Activated naive CD8-positive, alpha-beta T cell treated with anti-CD3 and anti-CD28 coated beads, Interleukin-2, amount 50 U/mL, for 24 hours (primary cell): ENCODE data around the gene MCM8.

ENCODE experiments used
- ATAC-seq: fragments of 150-1000 bp; cut with Tn5 transposase; one replicate; pipeline ENCODE4 v1.10.0; 2021
- DNase-seq: peaks from one replicate; pipeline ENCODE4 v3.0.0; 2021
- H3K27ac Mint-ChIP-seq: one replicate; pipeline ENCODE4 v1.8.0; 2021; ENCODE audit warnings: mild to moderate bottlenecking, mixed read lengths
- H3K27me3 Mint-ChIP-seq: one replicate; pipeline ENCODE4 v1.8.0; 2021; ENCODE audit warnings: mixed read lengths
- H3K36me3 Mint-ChIP-seq: one replicate; pipeline ENCODE4 v1.8.0; 2021; ENCODE audit warnings: low read depth, mixed read lengths
- H3K4me1 Mint-ChIP-seq: one replicate; pipeline ENCODE4 v1.8.0; 2021; ENCODE audit warnings: mixed read lengths
- H3K4me3 Mint-ChIP-seq: one replicate; pipeline ENCODE4 v1.8.0; 2021; ENCODE audit warnings: mild to moderate bottlenecking, moderate library complexity, mixed read lengths
- H3K9me3 Mint-ChIP-seq: one replicate; pipeline ENCODE4 v1.8.0; 2021; ENCODE audit warnings: mixed read lengths

Gene MCM8

GRCh38 chr20:5973172-5973571, 22.7 kb downstream of the MCM8 start:
- ATAC-seq (no peak), DNase-seq (no peak)
- Mint-ChIP-seq H3K36me3 (peaks cover 50% of the 10 kb centered on the region), H3K9me3 (no peaks in the 10 kb centered on the region), H3K4me3 (no peak overlapping the region), H3K27me3 (no peaks in the 10 kb centered on the region), H3K27ac (no peak overlapping the region), H3K4me1 (no peaks in the 10 kb centered on the region)

GRCh38 chr20:5973971-5974370, 23.5 kb downstream of the MCM8 start:
- no peaks in the 10 kb centered on the region for H3K9me3 Mint-ChIP-seq
- H3K4me3 Mint-ChIP-seq: no peak overlapping the region
- H3K27ac Mint-ChIP-seq: no peak overlapping the region
- no peaks in the 10 kb centered on the region for H3K27me3 Mint-ChIP-seq
- peaks cover 52% of the 10 kb centered on the region for H3K36me3 Mint-ChIP-seq
- DNase-seq: no peak
- ATAC-seq: no peak
- H3K4me1 Mint-ChIP-seq: no peaks in the 10 kb centered on the region

DNA sequence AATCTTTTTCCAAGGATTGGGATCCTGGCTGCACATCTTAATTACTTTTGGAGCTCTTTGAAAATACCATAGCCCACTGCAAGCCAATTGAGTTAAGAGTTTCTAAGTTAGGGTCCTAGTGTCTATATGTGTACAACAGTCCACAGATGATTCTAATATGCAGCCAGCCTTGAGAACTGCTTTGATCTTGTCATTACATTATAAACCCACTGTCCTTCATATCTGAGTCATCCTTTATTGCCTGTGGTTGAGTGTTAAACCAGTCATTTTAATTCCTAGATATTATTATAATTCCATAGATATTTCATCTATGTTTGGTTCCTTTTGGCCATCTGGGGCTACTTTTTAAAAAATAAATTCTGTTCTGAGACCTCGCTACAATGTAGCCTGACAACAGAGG, 24.1 kb downstream of the MCM8 start:
- Mint-ChIP-seq H3K27ac (no peak overlapping the region), H3K4me3 (no peak overlapping the region), H3K36me3 (peaks cover 55% of the 10 kb centered on the region), H3K9me3 (no peaks in the 10 kb centered on the region), H3K4me1 (no peaks in the 10 kb centered on the region), H3K27me3 (no peaks in the 10 kb centered on the region)
- no peak for ATAC-seq
- DNase-seq: no peak

GRCh38 chr20:5975778-5976177, 25.3 kb downstream of the MCM8 start:
- ATAC-seq: no peak
- DNase-seq: no peak
- Mint-ChIP-seq H3K27me3 (no peaks in the 10 kb centered on the region), H3K4me1 (no peaks in the 10 kb centered on the region), H3K27ac (no peak overlapping the region), H3K9me3 (no peaks in the 10 kb centered on the region), H3K4me3 (no peak overlapping the region), H3K36me3 (peaks cover 57% of the 10 kb centered on the region)

- Mint-ChIP-seq H3K27me3 (no peaks in the 10 kb centered on the region), H3K4me1 (no peaks in the 10 kb centered on the region), H3K9me3 (no peaks in the 10 kb centered on the region), H3K36me3 (peaks cover 54% of the 10 kb centered on the region), H3K27ac (no peak overlapping the region), H3K4me3 (no peak overlapping the region)
- ATAC-seq (no peak), DNase-seq (no peak)
Observed at GRCh38 chr20:5977223-5977622, 26.8 kb downstream of the MCM8 start.

DNA sequence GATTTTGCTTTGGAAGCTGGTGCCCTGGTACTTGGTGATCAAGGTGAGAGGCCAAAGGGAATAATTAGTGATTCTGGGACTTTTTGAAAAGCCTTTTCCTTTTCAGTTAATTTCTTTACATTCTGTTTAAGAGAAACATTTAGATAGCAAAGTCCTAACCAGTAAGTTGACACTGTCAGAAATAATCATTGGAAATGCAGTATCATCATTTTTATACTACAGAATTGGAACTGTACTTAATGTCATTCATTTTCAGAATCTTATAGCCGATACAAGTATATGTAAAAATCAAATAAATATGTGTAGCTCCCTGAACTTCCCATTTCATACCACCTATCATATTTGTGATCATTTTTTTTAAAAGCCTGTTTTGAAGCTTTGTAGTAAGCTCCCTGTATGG, 27.5 kb downstream of the MCM8 start:
- Mint-ChIP-seq H3K4me1 (no peaks in the 10 kb centered on the region), H3K9me3 (no peaks in the 10 kb centered on the region), H3K36me3 (peaks cover 58% of the 10 kb centered on the region), H3K27me3 (no peaks in the 10 kb centered on the region), H3K27ac (no peak overlapping the region), H3K4me3 (no peak overlapping the region)
- no peak for ATAC-seq
- no peak for DNase-seq

DNA sequence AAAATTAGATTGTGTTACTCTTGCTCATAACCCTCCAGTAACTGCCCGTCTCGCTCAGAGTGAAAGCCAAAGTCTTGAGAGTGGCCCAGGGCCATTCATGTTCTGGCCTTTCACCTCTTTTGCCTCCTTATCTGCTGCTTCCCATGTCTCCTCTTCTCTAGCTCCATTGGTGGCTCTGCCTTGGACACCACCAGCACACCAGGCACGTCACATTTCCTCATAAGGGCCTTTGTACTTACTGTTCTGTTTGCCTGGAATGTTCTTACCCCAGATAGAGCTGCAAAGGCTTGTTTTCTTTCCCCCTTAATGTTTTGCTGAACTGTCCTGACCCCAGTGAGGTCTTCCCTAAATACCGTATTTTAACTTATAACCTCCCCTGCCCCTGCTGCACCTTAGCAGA, 29.3 kb downstream of the MCM8 start:
- Mint-ChIP-seq H3K27ac (no peak overlapping the region), H3K9me3 (no peaks in the 10 kb centered on the region), H3K4me1 (no peaks in the 10 kb centered on the region), H3K36me3 (peaks cover 64% of the 10 kb centered on the region), H3K4me3 (no peak overlapping the region), H3K27me3 (no peaks in the 10 kb centered on the region)
- DNase-seq (no peak), ATAC-seq (no peak)

GRCh38 chr20:5980720-5981538, 30.5 kb downstream of the MCM8 start:
- Mint-ChIP-seq H3K27me3 (no peaks in the 10 kb centered on the region), H3K27ac (no peak overlapping the region), H3K36me3 (peaks cover 63% of the 10 kb centered on the region), H3K4me3 (no peak overlapping the region), H3K4me1 (no peaks in the 10 kb centered on the region), H3K9me3 (no peaks in the 10 kb centered on the region)
- no peak for ATAC-seq
- DNase-seq: no peak

- Mint-ChIP-seq H3K36me3 (peaks cover 60% of the 10 kb centered on the region), H3K27me3 (no peaks in the 10 kb centered on the region), H3K4me1 (peaks cover 2% of the 10 kb centered on the region), H3K27ac (no peak overlapping the region), H3K9me3 (no peaks in the 10 kb centered on the region), H3K4me3 (no peak overlapping the region)
- ATAC-seq (no peak), DNase-seq (no peak)
Observed at GRCh38 chr20:5987383-5987782, 36.9 kb downstream of the MCM8 start.

DNA sequence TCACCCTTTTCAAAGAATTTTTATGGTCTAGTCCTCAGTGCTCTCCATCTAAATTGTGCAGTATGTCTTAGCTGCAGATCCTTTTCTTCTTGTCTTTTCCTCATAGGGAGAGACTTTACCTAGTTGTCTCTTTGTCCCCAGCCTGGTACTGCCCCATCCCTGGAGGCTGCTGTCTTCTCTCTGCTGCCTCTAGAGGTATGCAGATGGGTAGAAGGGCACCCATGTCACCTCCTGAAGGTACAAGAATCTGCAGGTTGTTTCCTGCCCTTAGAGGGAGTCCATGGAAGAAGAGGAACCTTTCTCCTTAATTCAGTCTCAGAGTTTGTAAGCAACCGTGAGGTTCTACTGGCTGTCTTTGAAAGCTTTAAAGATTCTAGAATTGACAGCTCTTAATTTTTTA, 39.1 kb downstream of the MCM8 start:
- Mint-ChIP-seq H3K4me3 (no peak overlapping the region), H3K27ac (no peak overlapping the region), H3K9me3 (no peaks in the 10 kb centered on the region), H3K36me3 (peaks cover 48% of the 10 kb centered on the region), H3K4me1 (peaks cover 2% of the 10 kb centered on the region), H3K27me3 (no peaks in the 10 kb centered on the region)
- ATAC-seq: no peak
- DNase-seq: no peak

- DNase-seq: no peak
- Mint-ChIP-seq H3K9me3 (no peaks in the 10 kb centered on the region), H3K27me3 (no peaks in the 10 kb centered on the region), H3K4me1 (peaks cover 5% of the 10 kb centered on the region), H3K27ac (no peak overlapping the region), H3K4me3 (no peak overlapping the region), H3K36me3 (peaks cover 52% of the 10 kb centered on the region)
- no peak for ATAC-seq
Observed at GRCh38 chr20:5990946-5991345, 40.5 kb downstream of the MCM8 start.

GRCh38 chr20:5991623-5992441, 41.4 kb downstream of the MCM8 start:
- DNase-seq: no peak
- ATAC-seq: no peak
- Mint-ChIP-seq H3K9me3 (no peaks in the 10 kb centered on the region), H3K27ac (no peak overlapping the region), H3K36me3 (peaks cover 47% of the 10 kb centered on the region), H3K4me1 (peaks cover 10% of the 10 kb centered on the region), H3K4me3 (no peak overlapping the region), H3K27me3 (no peaks in the 10 kb centered on the region)

DNA sequence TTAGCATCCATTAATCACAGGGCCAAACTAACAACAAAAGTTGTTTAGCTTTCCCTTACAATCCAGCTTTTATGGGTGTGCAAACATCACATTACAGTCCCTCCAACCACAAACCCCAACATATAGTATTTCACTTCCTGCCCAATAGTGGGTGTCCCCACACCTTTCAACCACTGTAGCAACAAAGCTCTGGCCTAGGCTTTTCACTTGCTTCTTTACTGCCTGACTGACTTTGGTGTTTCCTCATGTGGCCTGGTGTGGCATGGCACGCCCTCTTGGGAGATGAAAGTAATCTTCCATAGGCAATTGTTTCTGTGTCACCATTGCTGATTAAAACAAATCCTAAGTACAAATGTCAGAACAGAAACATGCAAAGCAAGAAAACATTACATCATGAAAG, 46.3 kb downstream of the MCM8 start:
- ATAC-seq (peak; percentile 94), DNase-seq (peak; percentile 22)
- Mint-ChIP-seq H3K4me3 (peak overlapping the region; percentile 23), H3K4me1 (peaks cover 18% of the 10 kb centered on the region), H3K27ac (peak overlapping the region; percentile 69), H3K9me3 (no peaks in the 10 kb centered on the region), H3K36me3 (peaks cover 32% of the 10 kb centered on the region), H3K27me3 (no peaks in the 10 kb centered on the region)

GRCh38 chr20:5999783-6000182, 49.3 kb downstream of the MCM8 start:
- DNase-seq: no peak
- peaks cover 29% of the 10 kb centered on the region for H3K36me3 Mint-ChIP-seq
- no peak overlapping the region for H3K27ac Mint-ChIP-seq
- no peaks in the 10 kb centered on the region for H3K27me3 Mint-ChIP-seq
- peaks cover 19% of the 10 kb centered on the region for H3K4me1 Mint-ChIP-seq
- ATAC-seq: no peak
- H3K9me3 Mint-ChIP-seq: no peaks in the 10 kb centered on the region
- no peak overlapping the region for H3K4me3 Mint-ChIP-seq

GRCh38 chr20:6000871-6001270, 50.4 kb downstream of the MCM8 start:
- H3K4me3 Mint-ChIP-seq: no peak overlapping the region
- H3K36me3 Mint-ChIP-seq: peaks cover 18% of the 10 kb centered on the region
- H3K4me1 Mint-ChIP-seq: peaks cover 18% of the 10 kb centered on the region
- no peaks in the 10 kb centered on the region for H3K9me3 Mint-ChIP-seq
- DNase-seq (no peak), ATAC-seq (no peak)
- H3K27me3 Mint-ChIP-seq: no peaks in the 10 kb centered on the region
- H3K27ac Mint-ChIP-seq: no peak overlapping the region
